ENCODE results near the gene ICE1.

GRCh38 chr5:5373351-5373989, 49.0 kb upstream of the ICE1 start:
- TF ChIP-seq CTCF (IDR thresholded peaks at IDR 0.05; ENCODE audit: insufficient read depth, low read length) (no peak), POLR2AphosphoS5 (IDR thresholded peaks at IDR 0.05; ENCODE audit: low read depth) (no peak), REST (IDR thresholded peaks at IDR 0.05; ENCODE audit: insufficient replicate concordance, low read depth) (no peak), SPI1 (IDR thresholded peaks at IDR 0.05; ENCODE audit: borderline replicate concordance, low read depth) (no peak), GABPA (IDR thresholded peaks at IDR 0.05; ENCODE audit: low read depth) (no peak)

All from HL-60 (cell line).